HEK293 (cell line): ENCODE results near the gene COMP.
A peak's percentile ranks its signal among the peaks of the same experiment; 100 is the strongest.

ENCODE experiments used
- CTCF ChIA-PET: fragments of 350-600 bp; formaldehyde crosslinking; extraction: SDS; loops from one replicate; lab custom pipeline; 2021; ENCODE audit warnings: antibody characterized with exemption; lab: Yijun Ruan, JAX
- POLR2A ChIA-PET: fragments of 300-600 bp; formaldehyde crosslinking; extraction: SDS; loops from one replicate; lab custom pipeline; 2020; ENCODE audit warnings: antibody characterized with exemption, inconsistent platforms; lab: Yijun Ruan, JAX
- H3K27ac ChIP-seq: fragments of 200-500 bp; sonication (Bioruptor generic); 2 replicates; pipeline ENCODE4 v1.5.1; 2014; ENCODE audit warnings: low read depth, low read length, control low read depth, inconsistent platforms; ENCODE audit errors: extremely low read depth
- H3K36me3 ChIP-seq, 2 experiments: fragments of 200-500 bp in 1 of 2; sonication (Bioruptor generic) in 1 of 2; 1 replicate in 1 of 2; 2 replicates in 1 of 2; pipeline ENCODE4 v1.5.1; 2014 to 2017; ENCODE audit warnings: inconsistent platforms in 2 of 2, low read length in 2 of 2; ENCODE audit not compliant: control insufficient read depth in 2 of 2, insufficient read depth in 1 of 2
- H3K4me1 ChIP-seq: fragments of 200-500 bp; sonication (Bioruptor generic); 2 replicates; pipeline ENCODE4 v1.5.1; 2014; ENCODE audit warnings: mild to moderate bottlenecking, low read length, inconsistent platforms; ENCODE audit not compliant: control insufficient read depth, insufficient read depth
- H3K4me3 ChIP-seq: 2 replicates; pipeline ENCODE4 v1.5.1; 2011; ENCODE audit warnings: low read depth, mild to moderate bottlenecking, control low read depth, low read length, moderate library complexity
- H3K9me3 ChIP-seq: fragments of 200-500 bp; sonication (Bioruptor generic); 2 replicates; pipeline ENCODE4 v1.5.1; 2014; ENCODE audit warnings: low read depth, low read length, inconsistent platforms; ENCODE audit not compliant: control insufficient read depth, insufficient read depth
- EGR2 ChIP-seq: fragments of 450-650 bp; formaldehyde crosslinking; IDR thresholded peaks from 2 replicates; pipeline ENCODE4 v1.5.1; 2016; ENCODE audit warnings: low read depth, missing biosample characterization, missing genetic modification characterization
- KLF8 ChIP-seq: fragments of 450-650 bp; formaldehyde crosslinking; IDR thresholded peaks from 2 replicates; pipeline ENCODE4 v1.5.1; 2016; ENCODE audit warnings: missing biosample characterization, missing genetic modification characterization
- ZBTB48 ChIP-seq: fragments of 450-650 bp; formaldehyde crosslinking; IDR thresholded peaks from 2 replicates; pipeline ENCODE4 v1.5.1; 2016; ENCODE audit warnings: missing biosample characterization, missing genetic modification characterization
- ZNF114 ChIP-seq: fragments of 450-650 bp; formaldehyde crosslinking; IDR thresholded peaks from 2 replicates; pipeline ENCODE4 v1.5.0; 2017; ENCODE audit warnings: missing biosample characterization, missing genetic modification characterization
- ZNF138 ChIP-seq: fragments of 450-650 bp; formaldehyde crosslinking; IDR thresholded peaks from 2 replicates; pipeline ENCODE4 v1.5.1; 2016; ENCODE audit warnings: missing biosample characterization, missing genetic modification characterization, borderline replicate concordance
- ZNF155 ChIP-seq: fragments of 450-650 bp; formaldehyde crosslinking; IDR thresholded peaks from 2 replicates; pipeline ENCODE4 v1.5.1; 2016; ENCODE audit warnings: missing biosample characterization, missing genetic modification characterization
- ZNF16 ChIP-seq: fragments of 450-650 bp; formaldehyde crosslinking; IDR thresholded peaks from 2 replicates; pipeline ENCODE4 v1.5.1; 2016; ENCODE audit warnings: low read depth, missing biosample characterization, missing genetic modification characterization
- ZNF202 ChIP-seq: fragments of 450-650 bp; formaldehyde crosslinking; IDR thresholded peaks from 2 replicates; pipeline ENCODE4 v1.5.1; 2016; ENCODE audit warnings: missing biosample characterization, missing genetic modification characterization, borderline replicate concordance
- ZNF23 ChIP-seq: fragments of 450-650 bp; formaldehyde crosslinking; IDR thresholded peaks from 2 replicates; pipeline ENCODE4 v1.5.1; 2016; ENCODE audit warnings: missing biosample characterization, missing genetic modification characterization, borderline replicate concordance
- ZNF623 ChIP-seq: fragments of 450-650 bp; formaldehyde crosslinking; IDR thresholded peaks from 2 replicates; pipeline ENCODE4 v1.5.1; 2016; ENCODE audit warnings: missing biosample characterization, missing genetic modification characterization
- ZNF776 ChIP-seq: fragments of 450-650 bp; formaldehyde crosslinking; IDR thresholded peaks from 2 replicates; pipeline ENCODE4 v1.5.0; 2017; ENCODE audit warnings: missing biosample characterization, missing genetic modification characterization, borderline replicate concordance
- ZNF837 ChIP-seq: fragments of 450-650 bp; formaldehyde crosslinking; IDR thresholded peaks from 2 replicates; pipeline ENCODE4 v1.5.1; 2016; ENCODE audit warnings: missing biosample characterization, missing genetic modification characterization
- ZSCAN16 ChIP-seq: fragments of 450-650 bp; formaldehyde crosslinking; IDR thresholded peaks from 2 replicates; pipeline ENCODE4 v1.5.1; 2016; ENCODE audit warnings: missing biosample characterization, missing genetic modification characterization
- ZXDB ChIP-seq: fragments of 450-650 bp; formaldehyde crosslinking; IDR thresholded peaks from 2 replicates; pipeline ENCODE4 v1.5.1; 2016; ENCODE audit warnings: missing biosample characterization, missing genetic modification characterization
- TF ChIP-seq, protein P1 (sequence below): fragments of 450-650 bp; formaldehyde crosslinking; IDR thresholded peaks from 2 replicates; pipeline ENCODE4 v1.5.1; 2016; ENCODE audit warnings: missing biosample characterization, missing genetic modification characterization
- TF ChIP-seq, protein P2 (sequence below): fragments of 450-650 bp; formaldehyde crosslinking; IDR thresholded peaks from 2 replicates; pipeline ENCODE4 v1.5.1; 2017; ENCODE audit warnings: missing biosample characterization, missing genetic modification characterization
- TF ChIP-seq, protein P3 (sequence below): fragments of 450-650 bp; formaldehyde crosslinking; IDR thresholded peaks from 2 replicates; pipeline ENCODE4 v1.5.1; 2016; ENCODE audit warnings: missing biosample characterization, missing genetic modification characterization
- TF ChIP-seq, protein P4 (sequence below): fragments of 450-650 bp; formaldehyde crosslinking; IDR thresholded peaks from 2 replicates; pipeline ENCODE4 v1.5.1; 2016; ENCODE audit warnings: missing biosample characterization, missing genetic modification characterization
- TF ChIP-seq, protein P5 (sequence below): fragments of 450-650 bp; formaldehyde crosslinking; IDR thresholded peaks from 2 replicates; pipeline ENCODE4 v1.5.1; 2017; ENCODE audit warnings: missing biosample characterization, missing genetic modification characterization
- TF ChIP-seq, protein P6 (sequence below): fragments of 450-650 bp; formaldehyde crosslinking; IDR thresholded peaks from 2 replicates; pipeline ENCODE4 v1.5.1; 2016; ENCODE audit warnings: missing biosample characterization, missing genetic modification characterization

The COMP gene

DNA sequence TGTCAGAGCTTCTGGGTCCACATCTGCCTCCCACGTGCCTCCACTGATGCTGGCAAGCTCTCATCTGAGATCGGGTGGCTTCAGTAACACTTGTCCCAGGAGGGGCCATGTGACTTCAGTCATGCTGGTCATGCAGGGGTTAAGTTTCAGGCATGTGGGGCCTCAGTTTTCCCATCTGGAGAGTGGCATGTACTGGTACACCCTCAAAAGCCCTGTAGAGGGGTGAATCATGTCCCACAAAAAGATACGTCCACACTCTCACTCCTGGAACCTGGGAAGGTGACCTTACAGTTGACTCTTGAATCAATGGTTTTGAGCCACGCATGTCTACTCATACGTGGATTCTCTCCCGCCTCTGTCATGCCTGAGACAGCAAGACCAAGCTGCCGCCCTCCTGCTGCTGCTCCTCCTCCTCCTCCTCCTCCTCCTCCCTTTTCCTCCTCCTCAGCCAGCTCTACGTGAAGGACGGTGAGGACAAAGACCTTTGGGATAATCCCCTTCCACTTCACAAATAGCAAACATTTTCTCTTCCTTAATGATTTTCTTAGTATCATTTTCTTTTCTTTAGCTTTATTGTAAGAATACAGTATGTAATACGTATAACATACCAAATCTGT, 53.7 kb downstream of the COMP start (continued):
- no peak for TF ChIP-seq ZNF776 (tag by site-specific recombination)
- peak; percentile 65; the same call in 1 of the 2 replicates for TF ChIP-seq EGR2
- TF ChIP-seq, protein P1, sequence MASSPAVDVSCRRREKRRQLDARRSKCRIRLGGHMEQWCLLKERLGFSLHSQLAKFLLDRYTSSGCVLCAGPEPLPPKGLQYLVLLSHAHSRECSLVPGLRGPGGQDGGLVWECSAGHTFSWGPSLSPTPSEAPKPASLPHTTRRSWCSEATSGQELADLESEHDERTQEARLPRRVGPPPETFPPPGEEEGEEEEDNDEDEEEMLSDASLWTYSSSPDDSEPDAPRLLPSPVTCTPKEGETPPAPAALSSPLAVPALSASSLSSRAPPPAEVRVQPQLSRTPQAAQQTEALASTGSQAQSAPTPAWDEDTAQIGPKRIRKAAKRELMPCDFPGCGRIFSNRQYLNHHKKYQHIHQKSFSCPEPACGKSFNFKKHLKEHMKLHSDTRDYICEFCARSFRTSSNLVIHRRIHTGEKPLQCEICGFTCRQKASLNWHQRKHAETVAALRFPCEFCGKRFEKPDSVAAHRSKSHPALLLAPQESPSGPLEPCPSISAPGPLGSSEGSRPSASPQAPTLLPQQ (tag by site-specific recombination) = no peak

DNA sequence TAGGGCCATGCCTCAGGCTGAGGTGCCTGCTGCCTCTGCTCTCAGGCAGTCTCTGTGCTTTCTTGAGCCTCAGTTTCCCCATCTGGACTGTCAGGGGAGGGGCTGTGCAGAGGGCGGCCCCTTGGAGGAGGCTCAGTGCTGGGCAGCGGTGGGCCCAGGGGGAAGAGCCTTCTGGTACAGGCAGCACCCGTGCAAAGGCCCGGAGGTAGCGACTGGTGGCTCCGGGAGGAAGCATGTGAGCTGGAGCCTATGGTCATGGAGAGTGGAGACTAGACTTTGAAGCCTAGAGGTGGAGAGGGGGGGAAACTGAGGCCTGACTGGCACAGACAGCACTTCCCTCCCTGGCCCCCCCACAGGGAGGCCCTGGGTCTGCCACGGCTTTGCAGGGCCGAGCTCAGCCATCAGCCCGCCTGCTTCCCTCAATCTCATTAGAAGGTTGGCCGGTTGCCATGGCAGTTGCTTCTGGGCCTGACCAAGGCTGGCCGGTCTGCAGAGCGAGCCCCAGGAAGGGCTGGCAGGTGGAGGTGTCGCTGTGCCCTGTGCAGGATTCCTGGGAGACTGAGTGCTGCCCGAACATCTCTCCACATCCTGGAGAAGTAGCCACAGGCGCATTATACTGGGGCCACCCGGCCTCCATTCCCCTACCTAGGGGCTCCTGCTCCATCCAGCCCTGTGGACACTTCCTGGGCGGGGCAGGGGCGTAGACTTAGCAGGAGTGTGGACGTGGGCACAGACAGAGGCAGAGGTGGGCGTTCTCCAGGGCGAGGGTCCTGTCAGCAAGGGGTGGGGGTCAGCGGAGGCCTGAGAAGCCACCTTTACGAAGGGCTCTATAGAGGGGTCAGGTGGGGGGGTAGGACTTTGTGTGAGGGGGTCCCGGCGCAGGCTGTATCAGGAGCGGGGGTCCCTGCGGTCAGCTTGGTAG, 54.4 kb downstream of the COMP start:
- no peak overlapping the region for H3K4me3 ChIP-seq
- ChIA-PET POLR2A (no interaction called here), CTCF (no interaction called here)
- no peak overlapping the region for H3K27ac ChIP-seq
- H3K36me3 ChIP-seq = no peaks in the 10 kb centered on the region
- H3K4me1 ChIP-seq = no peaks in the 10 kb centered on the region; the same call in 1 of the 2 replicates
- no peak for TF ChIP-seq ZNF138
- no peak for TF ChIP-seq ZNF16
- TF ChIP-seq ZNF623 (tag by site-specific recombination) = peak; percentile 91
- no peak for TF ChIP-seq ZNF114 (tag by site-specific recombination)
- TF ChIP-seq KLF8 (tag by site-specific recombination) = no peak
- TF ChIP-seq ZNF837 (tag by site-specific recombination) = no peak
- TF ChIP-seq, protein P2, sequence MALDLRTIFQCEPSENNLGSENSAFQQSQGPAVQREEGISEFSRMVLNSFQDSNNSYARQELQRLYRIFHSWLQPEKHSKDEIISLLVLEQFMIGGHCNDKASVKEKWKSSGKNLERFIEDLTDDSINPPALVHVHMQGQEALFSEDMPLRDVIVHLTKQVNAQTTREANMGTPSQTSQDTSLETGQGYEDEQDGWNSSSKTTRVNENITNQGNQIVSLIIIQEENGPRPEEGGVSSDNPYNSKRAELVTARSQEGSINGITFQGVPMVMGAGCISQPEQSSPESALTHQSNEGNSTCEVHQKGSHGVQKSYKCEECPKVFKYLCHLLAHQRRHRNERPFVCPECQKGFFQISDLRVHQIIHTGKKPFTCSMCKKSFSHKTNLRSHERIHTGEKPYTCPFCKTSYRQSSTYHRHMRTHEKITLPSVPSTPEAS (tag by site-specific recombination) = no peak
- TF ChIP-seq ZBTB48 (tag by site-specific recombination) = no peak
- TF ChIP-seq, protein P3, sequence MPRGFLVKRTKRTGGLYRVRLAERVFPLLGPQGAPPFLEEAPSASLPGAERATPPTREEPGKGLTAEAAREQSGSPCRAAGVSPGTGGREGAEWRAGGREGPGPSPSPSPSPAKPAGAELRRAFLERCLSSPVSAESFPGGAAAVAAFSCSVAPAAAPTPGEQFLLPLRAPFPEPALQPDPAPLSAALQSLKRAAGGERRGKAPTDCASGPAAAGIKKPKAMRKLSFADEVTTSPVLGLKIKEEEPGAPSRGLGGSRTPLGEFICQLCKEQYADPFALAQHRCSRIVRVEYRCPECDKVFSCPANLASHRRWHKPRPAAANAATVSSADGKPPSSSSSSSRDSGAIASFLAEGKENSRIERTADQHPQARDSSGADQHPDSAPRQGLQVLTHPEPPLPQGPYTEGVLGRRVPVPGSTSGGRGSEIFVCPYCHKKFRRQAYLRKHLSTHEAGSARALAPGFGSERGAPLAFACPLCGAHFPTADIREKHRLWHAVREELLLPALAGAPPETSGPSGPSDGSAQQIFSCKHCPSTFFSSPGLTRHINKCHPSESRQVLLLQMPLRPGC = no peak
- H3K9me3 ChIP-seq = no peaks in the 10 kb centered on the region

DNA sequence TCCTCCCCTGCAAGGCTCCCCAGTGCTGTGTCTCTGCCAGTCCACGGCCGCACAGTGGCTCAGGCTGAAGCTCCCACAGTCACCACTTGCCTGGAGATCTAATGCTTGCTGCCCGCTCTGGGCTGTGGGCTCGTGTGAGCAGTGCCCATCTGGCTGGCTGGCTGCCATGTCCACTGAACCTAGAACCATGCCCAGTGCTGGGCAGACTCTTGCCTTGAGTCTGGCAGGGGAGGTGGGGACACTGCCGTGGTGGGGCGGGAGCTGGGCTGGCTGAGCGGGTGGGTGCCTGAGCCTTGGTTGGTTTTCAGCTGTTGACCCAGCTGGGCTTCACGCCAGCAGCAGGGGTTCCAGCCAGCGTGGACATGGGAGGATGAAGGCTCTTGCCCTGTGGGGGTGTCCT, 55.4 kb downstream of the COMP start:
- Histone ChIP-seq H3K36me3 (no peaks in the 10 kb centered on the region), H3K27ac (no peak overlapping the region), H3K9me3 (no peaks in the 10 kb centered on the region), H3K4me1 (no peaks in the 10 kb centered on the region; the same call in 1 of the 2 replicates), H3K4me3 (no peak overlapping the region)
- POLR2A ChIA-PET = no interaction called here
- CTCF ChIA-PET = no interaction called here
- TF ChIP-seq, protein P4, sequence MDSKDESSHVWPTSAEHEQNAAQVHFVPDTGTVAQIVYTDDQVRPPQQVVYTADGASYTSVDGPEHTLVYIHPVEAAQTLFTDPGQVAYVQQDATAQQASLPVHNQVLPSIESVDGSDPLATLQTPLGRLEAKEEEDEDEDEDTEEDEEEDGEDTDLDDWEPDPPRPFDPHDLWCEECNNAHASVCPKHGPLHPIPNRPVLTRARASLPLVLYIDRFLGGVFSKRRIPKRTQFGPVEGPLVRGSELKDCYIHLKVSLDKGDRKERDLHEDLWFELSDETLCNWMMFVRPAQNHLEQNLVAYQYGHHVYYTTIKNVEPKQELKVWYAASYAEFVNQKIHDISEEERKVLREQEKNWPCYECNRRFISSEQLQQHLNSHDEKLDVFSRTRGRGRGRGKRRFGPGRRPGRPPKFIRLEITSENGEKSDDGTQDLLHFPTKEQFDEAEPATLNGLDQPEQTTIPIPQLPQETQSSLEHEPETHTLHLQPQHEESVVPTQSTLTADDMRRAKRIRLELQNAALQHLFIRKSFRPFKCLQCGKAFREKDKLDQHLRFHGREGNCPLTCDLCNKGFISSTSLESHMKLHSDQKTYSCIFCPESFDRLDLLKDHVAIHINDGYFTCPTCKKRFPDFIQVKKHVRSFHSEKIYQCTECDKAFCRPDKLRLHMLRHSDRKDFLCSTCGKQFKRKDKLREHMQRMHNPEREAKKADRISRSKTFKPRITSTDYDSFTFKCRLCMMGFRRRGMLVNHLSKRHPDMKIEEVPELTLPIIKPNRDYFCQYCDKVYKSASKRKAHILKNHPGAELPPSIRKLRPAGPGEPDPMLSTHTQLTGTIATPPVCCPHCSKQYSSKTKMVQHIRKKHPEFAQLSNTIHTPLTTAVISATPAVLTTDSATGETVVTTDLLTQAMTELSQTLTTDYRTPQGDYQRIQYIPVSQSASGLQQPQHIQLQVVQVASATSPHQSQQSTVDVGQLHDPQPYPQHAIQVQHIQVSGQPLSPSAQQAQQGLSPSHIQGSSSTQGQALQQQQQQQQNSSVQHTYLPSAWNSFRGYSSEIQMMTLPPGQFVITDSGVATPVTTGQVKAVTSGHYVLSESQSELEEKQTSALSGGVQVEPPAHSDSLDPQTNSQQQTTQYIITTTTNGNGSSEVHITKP = no peak
- TF ChIP-seq, protein P5, sequence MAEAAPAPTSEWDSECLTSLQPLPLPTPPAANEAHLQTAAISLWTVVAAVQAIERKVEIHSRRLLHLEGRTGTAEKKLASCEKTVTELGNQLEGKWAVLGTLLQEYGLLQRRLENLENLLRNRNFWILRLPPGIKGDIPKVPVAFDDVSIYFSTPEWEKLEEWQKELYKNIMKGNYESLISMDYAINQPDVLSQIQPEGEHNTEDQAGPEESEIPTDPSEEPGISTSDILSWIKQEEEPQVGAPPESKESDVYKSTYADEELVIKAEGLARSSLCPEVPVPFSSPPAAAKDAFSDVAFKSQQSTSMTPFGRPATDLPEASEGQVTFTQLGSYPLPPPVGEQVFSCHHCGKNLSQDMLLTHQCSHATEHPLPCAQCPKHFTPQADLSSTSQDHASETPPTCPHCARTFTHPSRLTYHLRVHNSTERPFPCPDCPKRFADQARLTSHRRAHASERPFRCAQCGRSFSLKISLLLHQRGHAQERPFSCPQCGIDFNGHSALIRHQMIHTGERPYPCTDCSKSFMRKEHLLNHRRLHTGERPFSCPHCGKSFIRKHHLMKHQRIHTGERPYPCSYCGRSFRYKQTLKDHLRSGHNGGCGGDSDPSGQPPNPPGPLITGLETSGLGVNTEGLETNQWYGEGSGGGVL (tag by site-specific recombination) = no peak
- TF ChIP-seq ZXDB (no peak), ZNF202 (tag by site-specific recombination) (no peak), ZNF155 (tag by site-specific recombination) (no peak), ZNF23 (no peak), ZSCAN16 (tag by site-specific recombination) (no peak)
- TF ChIP-seq, protein P6, sequence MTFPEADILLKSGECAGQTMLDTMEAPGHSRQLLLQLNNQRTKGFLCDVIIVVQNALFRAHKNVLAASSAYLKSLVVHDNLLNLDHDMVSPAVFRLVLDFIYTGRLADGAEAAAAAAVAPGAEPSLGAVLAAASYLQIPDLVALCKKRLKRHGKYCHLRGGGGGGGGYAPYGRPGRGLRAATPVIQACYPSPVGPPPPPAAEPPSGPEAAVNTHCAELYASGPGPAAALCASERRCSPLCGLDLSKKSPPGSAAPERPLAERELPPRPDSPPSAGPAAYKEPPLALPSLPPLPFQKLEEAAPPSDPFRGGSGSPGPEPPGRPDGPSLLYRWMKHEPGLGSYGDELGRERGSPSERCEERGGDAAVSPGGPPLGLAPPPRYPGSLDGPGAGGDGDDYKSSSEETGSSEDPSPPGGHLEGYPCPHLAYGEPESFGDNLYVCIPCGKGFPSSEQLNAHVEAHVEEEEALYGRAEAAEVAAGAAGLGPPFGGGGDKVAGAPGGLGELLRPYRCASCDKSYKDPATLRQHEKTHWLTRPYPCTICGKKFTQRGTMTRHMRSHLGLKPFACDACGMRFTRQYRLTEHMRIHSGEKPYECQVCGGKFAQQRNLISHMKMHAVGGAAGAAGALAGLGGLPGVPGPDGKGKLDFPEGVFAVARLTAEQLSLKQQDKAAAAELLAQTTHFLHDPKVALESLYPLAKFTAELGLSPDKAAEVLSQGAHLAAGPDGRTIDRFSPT = no peak
